HG02885 (cell line): ENCODE data around the gene SDK1.

ENCODE experiments used
- ATAC-seq: cut with Tn5 transposase; IDR thresholded peaks from one replicate; pipeline ENCODE4 v1.9.1; 2021; ENCODE audit warnings: mild to moderate bottlenecking; ENCODE audit not compliant: unreplicated experiment, poor library complexity

The SDK1 gene

GRCh38 chr7:4173615-4174014 is 872.6 kb downstream of the SDK1 start:
- ATAC-seq, result no peak

GRCh38 chr7:4174016-4174415 is 873.0 kb downstream of the SDK1 start:
- no peak for ATAC-seq

GRCh38 chr7:4174451-4174850 is 873.4 kb downstream of the SDK1 start:
- ATAC-seq, result no peak

GRCh38 chr7:4174884-4175283 is 873.8 kb downstream of the SDK1 start:
- ATAC-seq, result no peak

GRCh38 chr7:4175346-4175973 is 874.4 kb downstream of the SDK1 start:
- ATAC-seq, result no peak

- ATAC-seq, result no peak
Observed at GRCh38 chr7:4177001-4177400, 875.9 kb downstream of the SDK1 start.

GRCh38 chr7:4178416-4178815 is 877.4 kb downstream of the SDK1 start:
- ATAC-seq, result no peak

- ATAC-seq, result no peak
Observed at GRCh38 chr7:4178916-4179687, 878.0 kb downstream of the SDK1 start.

- no peak for ATAC-seq
Observed at GRCh38 chr7:4179688-4180380, 878.8 kb downstream of the SDK1 start.

GRCh38 chr7:4181446-4181845 is 880.4 kb downstream of the SDK1 start:
- ATAC-seq, result no peak

GRCh38 chr7:4182605-4183300 is 881.7 kb downstream of the SDK1 start:
- ATAC-seq, result no peak

- ATAC-seq, result no peak
Observed at GRCh38 chr7:4184653-4185052, 883.6 kb downstream of the SDK1 start.

GRCh38 chr7:4185136-4185535 is 884.1 kb downstream of the SDK1 start:
- ATAC-seq, result no peak

- no peak for ATAC-seq
Observed at GRCh38 chr7:4185721-4186512, 884.9 kb downstream of the SDK1 start.

GRCh38 chr7:4186513-4186780 is 885.4 kb downstream of the SDK1 start:
- no peak for ATAC-seq

- no peak for ATAC-seq
Observed at GRCh38 chr7:4188651-4189050, 887.6 kb downstream of the SDK1 start.

GRCh38 chr7:4189131-4189570 is 888.1 kb downstream of the SDK1 start:
- ATAC-seq, result no peak

- no peak for ATAC-seq
Observed at GRCh38 chr7:4190010-4190981, 889.2 kb downstream of the SDK1 start.

- ATAC-seq, result no peak
Observed at GRCh38 chr7:4191046-4191445, 890.0 kb downstream of the SDK1 start.
